Measurements from ENCODE around the gene RASL11B.
A peak's percentile ranks its signal among the peaks of the same experiment; 100 is the strongest.

The RASL11B gene

DNA sequence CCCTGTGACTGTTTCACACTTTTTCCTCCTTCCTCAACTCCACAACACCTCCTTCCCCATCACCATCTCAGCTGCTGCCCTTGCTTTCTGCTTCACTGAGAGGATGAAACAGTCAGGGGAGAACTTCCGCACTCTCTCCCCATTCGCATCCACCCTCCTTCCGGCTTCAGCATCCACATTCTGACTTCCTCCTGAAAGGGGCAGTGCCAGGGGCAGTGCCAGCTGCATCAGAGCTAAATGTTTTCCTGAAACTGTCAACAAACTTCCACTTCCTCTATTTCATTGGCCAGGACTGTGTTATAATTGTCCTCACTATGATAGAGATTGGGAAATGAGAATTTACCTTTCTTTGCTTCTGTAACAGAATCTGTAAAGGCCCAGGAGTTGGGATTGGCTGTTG is 18.2 kb upstream of the RASL11B start:
- no peak for DNase-seq

DNA sequence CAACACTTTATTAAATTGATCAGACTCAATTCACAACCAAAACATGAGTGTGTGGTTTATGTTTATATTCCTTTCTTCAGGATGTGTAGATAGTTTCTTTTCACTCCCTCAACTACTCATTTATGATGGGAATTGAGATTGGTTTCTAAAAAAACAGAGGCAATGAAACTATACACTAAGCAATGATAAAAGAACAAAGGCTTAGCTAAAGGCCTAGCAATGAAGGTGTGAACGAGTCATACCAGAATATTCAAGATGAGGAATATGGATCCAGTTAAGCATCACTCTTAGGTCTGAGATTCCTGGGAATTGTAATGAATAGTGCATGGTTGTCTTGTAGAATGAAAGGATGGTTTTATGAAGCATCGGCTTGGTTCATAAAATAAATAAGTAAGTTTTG is 17.5 kb upstream of the RASL11B start:
- DNase-seq = no peak

DNA sequence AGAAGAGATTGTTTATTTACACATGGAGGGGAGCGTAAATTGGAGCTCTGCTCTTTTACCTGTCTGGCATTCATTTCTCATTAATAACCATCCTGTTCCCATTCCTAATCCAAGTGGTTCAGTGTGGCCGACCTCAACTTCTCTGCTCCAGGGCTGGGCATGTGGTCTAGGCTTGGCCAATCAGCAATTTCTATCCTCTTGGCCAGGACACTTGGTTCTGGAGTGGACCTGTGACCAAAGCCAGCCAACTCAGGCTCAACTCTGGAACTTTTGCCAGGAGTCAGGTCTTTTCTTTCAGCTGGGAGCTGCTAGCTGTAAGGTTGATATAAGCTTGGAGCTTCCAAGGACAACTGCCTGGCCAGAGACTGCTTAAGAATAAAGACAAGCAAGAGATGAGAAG is 15.6 kb upstream of the RASL11B start:
- no peak for DNase-seq

DNA sequence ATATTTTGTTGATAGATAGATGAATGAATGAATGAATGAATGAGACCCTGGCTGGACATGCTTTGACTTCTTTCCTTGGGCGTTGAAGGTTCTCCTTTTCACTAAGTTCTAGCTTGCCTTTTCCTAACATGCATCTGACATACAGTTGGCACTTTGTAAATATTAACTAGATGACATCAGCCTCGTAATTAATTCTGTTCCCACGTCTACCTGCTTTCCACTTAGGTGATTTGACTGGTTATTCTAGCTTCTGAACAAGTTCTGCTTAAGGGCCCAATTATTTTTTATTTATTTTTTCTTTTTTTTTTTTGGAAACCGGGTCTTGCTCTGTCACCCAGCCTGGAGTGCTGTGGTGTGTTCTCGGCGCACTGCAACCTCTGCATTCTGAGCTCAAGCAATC is 13.9 kb upstream of the RASL11B start:
- no peak for DNase-seq

DNA sequence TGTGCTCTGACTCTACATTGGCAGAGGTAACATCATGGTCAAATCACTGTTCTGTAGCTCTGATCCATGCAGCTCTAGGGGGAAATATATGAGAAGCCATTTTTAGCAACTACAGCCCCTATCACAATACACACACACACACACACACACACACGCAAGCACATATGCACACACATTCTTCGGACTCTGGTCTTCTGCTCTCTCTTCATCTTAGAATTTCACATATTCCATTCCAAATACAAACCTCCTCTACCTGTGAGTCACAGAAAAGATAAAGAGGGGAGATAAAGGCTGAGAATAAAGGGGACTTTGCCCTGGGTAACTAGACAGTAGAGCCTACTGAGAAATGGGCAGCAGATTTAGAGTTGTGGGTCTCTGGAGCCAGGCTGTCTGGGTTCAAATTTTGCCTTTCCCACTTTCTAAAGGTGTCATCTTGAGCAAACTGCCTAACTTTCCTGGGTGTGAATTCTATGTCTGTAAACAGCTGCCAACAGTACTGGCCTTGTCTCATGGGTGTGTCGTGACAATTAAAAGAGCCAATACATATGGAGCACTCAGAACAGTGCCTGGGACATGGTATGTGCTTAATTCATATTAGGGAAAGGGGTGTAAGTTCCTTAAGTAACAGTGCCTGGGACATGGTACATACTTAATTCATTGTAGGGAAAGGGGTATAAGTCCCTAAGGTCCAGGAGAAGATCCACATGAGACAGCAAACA is 11.6 kb upstream of the RASL11B start:
- no peak for DNase-seq

DNA sequence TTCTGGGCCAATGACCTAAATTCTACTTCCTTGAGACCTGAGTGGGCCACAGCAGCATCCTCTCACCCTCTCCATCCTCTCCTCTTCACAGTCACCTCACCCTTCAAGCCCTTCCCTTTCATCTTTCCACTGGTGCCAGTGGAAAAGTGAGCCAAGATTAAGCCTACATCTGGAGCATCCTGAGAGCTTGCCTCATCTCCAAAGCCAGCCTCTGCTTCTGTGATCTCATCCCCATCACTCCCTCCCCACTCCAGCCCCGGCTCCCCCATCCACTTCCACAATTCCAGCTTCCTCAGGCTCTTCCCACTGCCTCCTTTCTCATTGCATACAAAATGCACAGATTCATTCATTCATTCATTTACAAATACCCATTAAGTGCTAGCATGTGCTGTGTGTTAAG is 10.1 kb upstream of the RASL11B start:
- DNase-seq = no peak

DNA sequence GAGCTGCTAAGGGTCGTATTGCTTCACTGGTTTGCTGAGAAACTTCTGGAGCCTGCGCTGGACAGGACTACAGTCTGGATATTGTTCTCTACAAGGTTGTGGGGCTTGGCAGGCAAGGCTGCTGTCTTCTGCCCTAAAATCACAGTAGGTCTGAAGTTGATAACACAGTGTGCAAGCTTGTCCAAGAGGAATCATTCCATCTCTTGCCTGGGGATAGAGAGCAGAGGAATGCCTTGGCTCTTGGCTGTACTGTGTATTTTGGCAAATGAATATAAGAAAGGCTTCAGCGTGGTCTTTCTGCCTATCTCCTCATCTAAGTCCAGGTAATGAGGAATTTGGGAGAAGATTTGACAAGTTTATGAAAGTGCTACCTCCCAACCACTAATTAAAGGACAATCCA is 9.4 kb upstream of the RASL11B start:
- DNase-seq = no peak

DNA sequence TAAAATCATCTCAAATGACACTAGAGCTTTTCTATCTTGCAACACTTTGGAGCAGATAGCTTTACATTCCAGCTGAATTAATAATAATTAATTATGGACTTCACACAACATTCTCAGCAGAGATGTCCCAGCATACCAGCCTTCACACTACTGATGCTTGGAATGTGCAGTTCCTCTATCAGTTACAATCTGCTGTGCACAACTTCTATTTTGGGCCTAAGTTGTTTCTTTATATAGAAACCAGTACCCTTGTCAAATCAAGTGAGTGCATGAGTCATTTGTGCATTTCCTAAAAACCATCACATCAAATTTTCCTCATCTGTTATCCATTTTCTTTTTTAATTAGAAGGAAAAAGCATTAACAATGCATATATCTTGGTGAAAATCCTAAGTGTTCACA is 8.8 kb upstream of the RASL11B start:
- no peak for DNase-seq

DNA sequence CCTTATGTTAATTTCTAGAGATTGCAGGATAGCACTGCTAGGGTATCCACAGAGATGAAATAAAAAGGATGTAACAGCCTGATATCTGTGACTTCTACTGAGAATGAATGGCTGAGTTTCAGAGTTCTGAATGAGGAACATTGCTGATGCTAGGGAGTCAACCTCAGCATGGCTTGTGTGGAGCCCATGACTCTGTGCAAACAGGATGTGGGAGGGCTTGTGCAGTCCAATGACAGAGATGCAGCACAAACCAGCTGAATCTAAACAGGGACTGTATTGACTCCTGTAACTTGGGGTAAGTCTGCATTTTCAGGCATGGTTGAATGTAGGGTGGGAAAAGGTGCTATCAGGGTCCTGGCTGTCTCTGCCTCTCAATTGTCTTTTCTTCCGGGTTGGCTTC is 5.3 kb upstream of the RASL11B start:
- DNase-seq = no peak

DNA sequence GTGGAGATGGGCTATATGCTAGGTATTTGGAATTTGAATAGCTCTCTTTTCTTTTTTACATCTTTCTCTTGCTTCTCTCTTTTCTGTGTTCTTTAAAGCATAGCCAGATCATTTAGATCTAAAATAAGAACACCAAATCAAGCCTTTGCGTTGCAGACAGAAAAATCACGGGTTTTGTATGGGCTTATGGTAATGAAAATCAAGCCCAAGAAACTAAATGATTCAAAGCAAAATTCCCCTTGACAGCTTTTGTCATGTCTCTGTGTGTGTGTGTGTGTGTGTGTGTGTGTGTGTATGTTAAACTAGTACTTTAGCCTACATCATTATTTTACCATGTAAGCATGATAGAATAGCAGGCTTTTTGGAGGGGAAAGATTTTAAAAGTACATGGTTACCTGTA is 1.8 kb upstream of the RASL11B start:
- no peak for DNase-seq

DNA sequence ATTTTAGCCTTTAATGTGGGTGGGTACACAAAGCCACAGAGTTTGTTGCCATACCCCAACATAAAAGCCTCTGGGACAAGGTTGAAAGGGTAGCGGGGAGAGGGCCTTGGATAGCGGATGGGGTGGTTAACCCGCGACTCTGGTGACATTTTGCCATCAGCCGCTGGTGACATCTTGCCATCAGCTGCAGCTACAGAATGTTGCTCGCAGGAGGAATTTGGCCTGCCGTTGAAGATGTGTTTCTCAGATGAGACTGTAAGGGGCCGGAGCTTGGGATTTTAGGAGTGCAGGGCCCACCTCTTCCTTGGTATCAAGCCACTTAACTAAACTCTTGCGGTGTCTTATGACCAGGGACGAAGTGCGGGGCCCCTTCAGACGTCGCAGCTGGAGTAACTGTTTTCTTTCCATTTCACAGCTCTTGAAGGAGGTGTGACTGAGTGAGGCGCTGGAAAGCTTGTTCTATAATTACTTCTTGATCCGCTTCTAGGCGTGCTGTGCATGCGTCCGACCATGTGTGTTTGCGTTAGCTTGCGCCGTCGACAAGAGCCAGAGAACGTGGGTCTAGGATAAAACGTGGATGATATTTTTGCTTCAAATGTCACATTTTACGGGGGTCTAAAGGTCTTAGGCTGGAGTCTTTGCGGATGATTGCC is 820 bp upstream of the RASL11B start:
- DNase-seq = no peak

DNA sequence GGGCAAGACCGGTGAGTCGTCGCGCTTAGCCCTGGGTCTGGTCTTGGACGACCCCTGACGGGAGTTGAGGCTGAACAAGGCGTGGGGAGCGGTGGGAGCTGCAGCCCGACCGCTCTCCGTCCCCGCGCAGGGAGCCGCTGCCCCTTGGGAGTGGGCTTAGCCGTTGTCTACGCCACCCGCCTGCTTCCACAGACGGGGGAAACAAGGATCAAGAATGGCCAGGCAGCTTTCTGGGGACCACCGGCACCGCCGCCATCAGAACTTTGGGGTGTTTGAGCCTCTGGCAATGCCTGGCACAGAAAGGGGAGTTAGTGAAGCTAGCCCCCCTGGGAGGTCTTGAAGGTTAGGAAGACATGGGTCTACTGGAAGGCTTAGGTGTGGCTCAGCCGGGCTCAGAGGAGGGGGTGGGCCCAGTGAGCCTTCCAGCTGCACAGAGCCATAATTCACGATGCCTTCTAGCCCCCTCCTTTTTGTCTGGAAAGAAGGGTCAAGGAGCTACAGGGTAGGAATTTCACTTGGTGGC is 583 bp downstream of the RASL11B start:
- DNase-seq = no peak

DNA sequence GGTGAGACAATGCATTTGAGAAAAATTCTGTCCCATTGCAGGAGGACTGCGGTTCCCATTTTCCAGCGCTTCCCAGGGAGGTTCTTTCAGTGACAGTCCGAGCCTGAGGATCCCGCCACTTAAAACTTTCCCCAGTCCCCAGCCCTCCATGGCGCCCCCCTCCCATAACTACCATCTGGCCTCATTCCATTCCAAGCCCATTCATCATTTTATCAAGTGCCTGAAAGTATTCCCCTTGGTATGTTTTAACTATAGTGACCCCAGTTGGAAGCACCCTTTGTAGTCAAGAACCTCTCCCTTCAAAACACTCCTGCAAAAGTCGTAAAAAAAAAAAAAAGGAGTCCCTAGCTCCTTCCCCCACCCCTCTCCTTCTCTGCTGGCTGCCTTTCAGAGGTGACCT is 1.2 kb downstream of the RASL11B start:
- no peak for DNase-seq

DNA sequence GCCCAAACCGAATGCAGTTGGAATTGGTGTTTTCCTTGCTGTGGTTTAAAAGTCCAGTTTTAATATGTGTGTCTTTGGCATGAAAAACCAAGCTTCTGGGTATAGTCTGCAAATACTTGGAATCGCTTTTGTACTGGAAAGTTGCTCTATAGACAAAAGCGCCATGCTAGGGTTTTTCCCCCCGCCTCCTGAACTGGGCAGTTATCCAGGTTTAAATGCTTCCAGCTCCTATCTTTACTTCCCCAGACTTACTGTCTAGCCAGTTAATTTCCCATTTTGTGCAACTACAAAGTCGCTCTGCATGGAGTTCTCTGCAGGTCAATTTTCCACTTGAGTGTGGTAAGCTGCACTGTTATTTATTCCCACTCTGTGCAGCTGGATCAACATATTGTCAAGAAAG is 2.7 kb downstream of the RASL11B start:
- peak; percentile 97 for DNase-seq

DNA sequence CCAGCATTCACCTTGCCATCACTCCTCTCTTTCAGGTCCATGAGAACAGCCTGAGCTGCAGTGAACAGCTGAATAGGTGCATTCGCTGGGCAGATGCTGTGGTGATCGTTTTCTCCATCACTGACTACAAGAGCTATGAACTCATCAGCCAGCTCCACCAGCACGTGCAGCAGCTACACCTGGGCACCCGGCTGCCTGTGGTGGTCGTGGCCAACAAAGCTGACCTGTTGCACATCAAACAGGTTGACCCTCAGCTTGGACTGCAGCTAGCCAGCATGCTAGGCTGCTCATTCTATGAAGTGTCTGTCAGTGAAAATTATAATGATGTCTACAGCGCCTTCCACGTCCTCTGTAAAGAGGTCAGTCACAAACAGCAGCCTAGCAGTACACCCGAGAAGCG is 3.2 kb downstream of the RASL11B start:
- DNase-seq = no peak

DNA sequence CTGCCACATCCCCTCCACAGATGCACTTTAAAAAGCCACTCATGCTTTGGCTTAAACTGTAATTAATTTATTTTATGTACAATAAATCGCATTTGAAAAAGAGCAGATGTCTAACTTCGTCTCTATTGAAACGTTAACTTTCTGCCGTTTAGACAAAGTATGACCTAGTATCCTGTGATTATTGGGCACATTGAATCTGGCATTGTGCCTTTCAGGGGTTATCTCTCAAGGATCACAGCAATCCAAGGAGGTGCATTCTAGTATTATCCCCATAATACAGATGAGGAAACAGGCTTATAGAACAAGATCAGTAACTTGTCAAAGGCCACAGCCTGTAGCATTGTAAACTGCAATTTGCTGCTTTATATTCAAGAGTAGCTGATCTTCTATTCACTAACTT is 4.6 kb downstream of the RASL11B start:
- no peak for DNase-seq

DNA sequence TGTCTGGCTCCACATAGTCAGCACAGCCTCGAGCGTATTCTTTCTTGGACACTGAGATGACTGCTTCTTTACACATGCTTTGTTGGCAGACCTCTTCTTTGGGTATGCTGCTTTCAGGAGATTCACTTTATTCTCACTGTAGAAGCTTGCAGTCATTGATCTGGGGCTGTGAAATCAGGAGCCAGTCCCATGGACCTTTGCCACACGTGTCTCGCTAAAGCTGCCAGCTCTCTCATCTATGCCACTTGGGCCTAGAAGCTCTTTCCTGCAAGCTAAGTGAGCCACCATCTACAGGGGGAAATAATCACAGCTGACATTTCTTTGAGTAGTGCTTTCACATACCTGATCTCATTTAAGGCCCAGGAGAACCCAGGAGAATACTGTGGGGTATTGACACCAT is 5.0 kb downstream of the RASL11B start:
- no peak for DNase-seq

DNA sequence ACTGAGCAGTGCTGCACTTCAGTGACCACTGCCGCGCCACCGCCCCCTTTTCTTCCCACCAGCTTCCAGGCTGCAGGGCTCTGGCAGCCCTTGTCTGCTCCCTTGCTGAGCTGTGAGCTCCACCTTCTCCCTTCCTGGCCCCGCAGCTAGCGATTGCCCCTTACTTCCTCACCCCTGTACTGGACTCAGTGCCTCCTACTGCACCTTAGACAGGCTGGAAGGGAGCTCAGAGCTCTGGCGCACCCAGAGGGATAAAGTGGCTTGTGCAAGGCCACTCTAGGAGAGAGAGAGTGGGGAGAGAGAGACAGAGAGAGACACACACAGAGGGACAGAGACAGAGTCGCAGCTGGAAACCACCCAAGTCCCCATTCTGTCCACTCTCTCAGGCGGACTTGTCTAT is 6.0 kb downstream of the RASL11B start:
- peak; percentile 25 for DNase-seq

DNA sequence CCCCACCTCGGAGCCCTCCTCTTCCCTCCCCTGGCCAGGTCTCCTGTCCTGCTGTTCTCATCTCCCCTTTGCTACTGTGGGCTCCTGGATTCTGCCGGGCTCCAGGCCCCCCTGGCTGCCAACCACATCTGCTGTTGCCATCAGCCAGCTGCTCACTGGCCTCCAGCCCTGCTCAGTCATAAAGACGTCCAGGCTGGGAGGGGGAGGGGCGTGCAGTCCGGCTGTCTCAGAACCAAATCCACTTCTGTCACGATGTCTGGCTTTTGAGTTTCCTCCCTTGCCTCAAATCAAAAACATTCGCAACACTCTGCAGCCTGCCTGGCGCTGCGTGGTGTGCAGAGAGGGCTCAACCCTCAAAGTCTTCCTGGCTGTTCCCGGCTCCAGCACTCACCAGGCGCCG is 7.1 kb downstream of the RASL11B start:
- DNase-seq = no peak

DNA sequence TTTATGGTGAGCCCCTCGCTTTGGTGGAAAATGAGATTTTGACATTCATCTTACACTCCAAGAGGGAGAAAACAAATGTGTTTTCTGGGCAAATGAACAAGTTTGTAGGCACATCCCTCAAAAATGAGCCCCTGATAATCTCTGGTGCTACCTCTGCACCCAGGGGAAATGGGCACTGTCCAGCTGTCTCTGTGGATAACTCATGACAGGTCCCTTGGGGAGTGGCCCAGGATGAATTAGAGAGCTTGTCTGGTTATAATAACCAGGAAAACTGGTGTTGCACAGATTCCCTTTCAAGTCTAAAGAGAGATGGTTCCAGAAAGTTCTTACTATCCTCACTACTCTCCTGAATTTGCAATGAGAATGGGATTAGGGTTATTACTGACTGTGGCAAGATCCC is 7.5 kb downstream of the RASL11B start:
- DNase-seq = no peak

DNA sequence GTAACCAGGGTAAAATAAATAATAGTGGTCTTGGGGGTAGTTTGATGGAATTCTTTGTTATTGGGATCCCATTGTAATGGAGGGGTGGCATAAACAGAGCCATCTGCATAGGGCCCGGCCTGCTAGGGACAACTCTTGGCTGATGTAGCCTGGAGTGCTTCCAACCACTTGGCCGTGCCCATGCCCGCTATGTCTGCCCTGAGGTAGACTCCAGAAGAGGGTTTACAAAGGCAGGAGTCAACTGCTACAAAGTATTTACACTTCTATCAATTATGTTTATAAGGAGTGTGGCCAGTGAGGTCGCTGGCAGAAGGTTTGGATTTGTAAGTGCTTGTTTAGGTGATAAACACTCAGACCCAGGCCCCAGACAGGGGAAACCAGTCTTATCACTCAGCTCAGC is 8.1 kb downstream of the RASL11B start:
- no peak for DNase-seq

DNA sequence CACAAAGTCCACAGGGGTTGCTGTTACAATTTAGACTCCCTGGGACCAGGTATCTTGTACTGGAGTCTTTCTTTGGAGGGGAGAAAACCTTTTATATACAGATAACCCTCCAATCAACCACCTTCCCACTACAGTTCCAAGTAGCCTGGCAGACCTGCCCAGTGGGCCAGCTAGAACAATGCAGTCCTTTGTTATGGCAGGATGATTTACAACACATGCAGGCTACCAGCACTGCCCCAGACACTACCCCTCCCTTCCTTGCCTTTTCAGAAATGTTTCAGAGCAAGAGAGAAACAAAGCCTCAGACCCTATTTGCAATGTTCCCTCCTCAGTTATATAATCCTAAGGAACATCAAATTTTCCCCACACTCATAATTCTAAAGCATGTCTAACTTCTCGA is 11.1 kb downstream of the RASL11B start:
- DNase-seq = no peak

DNA sequence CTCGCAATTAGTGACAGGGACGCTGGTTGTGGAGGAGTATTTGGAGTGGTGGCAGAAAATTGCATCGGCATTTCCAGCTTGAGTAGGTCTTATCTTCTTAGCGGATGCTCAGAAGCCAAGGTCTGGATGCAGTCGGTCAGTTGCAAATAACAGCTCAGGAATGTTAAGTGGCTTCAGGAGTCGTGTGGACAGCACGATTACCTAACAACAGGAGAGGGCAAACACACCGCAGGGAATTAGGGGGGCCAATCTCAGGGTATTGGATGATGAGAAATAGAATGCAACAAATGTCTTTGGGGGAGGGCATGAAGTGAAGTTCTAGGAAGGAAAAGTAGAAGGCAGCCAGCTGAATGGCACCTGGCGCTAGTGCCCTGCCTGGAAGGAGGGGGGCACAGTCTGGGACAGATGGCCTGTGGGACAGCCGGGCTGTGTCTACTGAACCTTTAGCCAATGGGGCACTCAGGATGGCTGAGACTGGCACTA is 11.8 kb downstream of the RASL11B start:
- DNase-seq = no peak

DNA sequence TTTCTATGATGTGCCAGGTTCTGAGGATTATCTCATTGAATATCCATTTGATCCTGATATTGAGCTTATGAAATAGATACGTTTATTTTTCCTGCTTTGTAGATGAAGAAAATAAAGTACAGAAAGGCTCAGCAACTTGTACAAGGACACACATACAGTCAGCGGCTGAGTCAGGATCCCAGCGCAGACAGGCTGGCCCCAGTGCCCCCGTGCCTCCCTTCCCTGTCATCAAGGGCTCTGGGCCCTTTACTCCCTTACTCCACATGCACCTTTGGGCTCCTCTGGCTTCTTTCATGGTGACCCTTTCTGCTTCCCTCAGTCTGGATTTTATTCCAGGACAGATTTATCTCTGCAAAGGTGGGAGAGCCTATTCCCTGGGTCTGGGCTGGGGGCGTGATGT is 12.8 kb downstream of the RASL11B start:
- DNase-seq = no peak

DNA sequence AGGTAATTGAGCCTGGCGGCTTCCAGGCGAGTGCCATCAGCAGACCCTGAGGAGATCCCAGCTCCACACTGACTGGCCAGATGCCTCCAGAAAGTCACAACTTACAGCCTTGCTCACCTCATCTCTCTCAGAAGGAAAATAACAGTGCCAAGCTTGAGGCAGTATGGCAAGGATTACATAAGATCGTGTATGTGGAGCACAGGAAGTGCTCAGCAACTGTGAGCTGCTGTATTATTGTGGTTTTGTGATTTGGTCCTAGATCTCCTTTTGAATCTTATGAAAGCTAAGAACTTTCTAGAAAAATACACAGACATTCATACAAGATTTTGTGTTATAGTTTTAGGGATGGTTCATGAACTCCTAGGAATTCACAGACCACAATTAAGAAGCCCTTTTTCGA is 14.0 kb downstream of the RASL11B start:
- no peak for DNase-seq
